ENCODE measurements around the gene ASPDH.
"Not testable (repeated sequence)": the region's sequence is repeated elsewhere in the genome, so short reads cannot be mapped to it uniquely, and the experiment has no call there.

The ASPDH gene

DNA sequence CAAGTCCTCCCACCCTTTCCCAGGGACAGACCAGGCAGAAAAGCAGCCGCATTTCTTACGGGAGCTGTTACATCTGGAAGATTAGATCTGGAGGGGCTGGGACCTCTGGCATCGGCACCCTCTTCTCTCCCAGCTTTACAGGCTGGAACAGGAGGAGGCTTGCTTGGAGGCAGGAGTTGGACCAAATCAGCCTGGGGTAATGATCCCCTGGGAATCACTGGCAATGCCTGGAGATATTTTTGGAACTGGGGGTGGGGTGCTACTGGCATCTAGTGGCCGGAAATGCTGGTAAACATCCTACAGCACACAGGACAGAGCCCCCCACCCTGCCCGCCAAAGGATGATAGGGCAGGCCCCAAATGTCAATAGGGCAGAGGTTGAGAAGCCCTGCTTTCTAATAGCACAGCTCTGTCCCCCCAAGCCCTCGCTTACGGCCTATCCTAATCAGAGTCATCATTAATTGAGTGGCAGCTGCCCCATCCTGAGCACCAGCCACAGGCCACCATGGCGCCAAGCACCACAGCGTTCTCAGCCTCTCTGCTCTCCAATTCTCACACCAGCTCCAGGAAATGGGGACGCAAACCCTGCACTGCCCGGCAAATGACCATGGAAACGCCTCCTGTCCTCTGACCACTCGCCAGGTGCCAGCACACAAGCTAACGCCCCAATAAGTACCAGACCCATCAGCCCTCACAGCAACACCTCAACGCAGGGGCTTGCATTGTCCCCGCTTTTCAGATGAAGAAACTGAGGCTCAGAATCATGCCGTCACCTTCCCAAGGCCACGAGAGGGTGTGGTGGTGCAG, 33.9 kb upstream of the ASPDH start:
- no peak for DNase-seq (ENCODE audit: low read depth)

DNA sequence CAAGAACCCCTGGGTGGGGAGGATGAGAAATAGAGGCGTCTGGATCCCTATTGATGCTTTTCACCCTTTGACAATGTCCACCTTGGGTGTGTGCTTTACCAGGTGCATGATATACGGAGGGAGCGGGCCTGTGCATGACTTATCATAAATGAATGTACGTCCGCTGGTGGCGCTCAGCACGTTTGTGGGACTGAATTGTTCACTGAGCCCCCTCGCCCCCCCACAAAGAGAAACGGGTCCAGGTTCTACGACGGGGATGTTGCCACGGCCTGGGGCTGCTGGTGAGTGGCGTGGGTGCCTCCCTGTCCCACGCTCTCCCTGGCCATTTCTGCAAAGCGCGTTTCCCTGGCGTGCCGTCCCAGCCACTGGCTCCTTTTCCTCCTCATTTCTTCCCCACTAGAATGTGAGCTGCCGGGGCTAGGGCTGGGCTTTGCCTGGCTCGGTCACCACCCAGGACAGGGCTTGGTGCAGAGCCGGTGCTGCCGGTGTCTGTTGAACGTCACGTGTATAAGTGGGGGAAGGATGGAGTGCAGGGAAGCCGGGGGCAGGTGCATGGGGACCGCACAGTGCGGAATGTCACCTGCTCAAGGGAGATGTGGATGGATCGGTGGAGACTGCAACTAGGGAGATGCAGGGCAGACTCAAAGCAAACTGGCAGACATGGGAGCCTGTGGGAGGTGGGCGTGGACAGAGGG, 33.0 kb upstream of the ASPDH start:
- no peak for DNase-seq (ENCODE audit: low read depth)

DNA sequence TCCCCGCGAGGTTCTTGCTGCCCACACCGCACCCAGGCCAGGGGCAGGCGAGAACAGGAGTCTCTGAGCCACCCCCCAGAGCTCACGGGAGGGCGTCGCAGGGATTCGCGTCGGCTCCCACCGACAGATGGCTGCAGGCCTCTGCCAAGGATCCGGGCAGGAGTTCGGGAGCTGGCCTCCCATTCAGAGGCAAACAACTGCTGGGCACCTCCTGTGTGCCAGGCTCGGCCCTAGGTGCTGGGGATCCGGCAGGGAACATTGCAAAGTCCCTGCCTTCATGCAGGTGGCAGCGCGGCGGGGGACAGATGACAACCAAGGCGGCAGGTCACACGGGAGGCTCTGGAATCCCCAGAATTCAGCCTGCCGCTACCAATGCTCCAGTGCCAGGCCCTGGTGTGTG, 29.2 kb upstream of the ASPDH start:
- no peak for DNase-seq (ENCODE audit: low read depth)

DNA sequence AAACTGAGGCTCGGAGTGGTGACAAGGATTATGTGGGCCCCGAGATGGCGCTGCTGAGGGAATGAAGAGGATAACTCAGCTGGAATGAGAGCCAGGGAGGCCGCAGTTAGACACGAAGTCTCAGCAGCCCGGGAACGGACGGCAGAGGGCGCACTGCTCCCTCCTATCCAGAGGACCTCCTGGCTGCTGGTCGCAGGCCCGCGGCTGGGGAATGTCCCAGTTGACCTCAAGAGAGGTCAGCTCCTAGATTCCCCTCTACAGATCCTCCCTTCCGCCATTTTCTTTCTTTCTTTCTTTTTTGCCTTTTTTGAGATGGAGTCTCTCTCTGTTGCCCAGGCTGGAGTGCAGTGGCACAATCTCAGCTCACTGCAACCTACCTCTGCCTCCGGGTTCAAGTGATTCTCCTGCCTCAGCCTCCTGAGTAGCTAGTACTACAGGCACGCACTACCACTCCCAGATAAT, 24.1 kb upstream of the ASPDH start:
- peak; percentile 66 for DNase-seq (ENCODE audit: low read depth)

DNA sequence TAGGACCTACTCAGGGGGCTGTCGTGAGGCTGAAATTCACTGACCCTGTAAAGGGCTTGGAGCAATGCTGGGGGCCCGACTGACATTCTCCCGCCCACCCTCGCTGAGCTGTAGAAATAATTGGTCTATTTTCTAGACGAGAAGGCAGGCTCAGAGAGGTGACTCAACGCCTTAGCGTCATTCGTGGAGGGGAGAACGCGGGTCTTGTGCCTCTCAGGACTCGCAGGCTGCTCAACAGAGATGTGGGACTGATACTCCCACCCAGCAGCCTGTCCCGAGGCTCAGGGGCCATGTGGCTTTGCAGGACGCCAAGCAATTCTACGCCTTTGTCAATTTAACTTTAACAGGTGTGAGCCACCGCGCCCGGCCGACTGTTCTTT, 23.6 kb upstream of the ASPDH start:
- no peak for DNase-seq (ENCODE audit: low read depth)

DNA sequence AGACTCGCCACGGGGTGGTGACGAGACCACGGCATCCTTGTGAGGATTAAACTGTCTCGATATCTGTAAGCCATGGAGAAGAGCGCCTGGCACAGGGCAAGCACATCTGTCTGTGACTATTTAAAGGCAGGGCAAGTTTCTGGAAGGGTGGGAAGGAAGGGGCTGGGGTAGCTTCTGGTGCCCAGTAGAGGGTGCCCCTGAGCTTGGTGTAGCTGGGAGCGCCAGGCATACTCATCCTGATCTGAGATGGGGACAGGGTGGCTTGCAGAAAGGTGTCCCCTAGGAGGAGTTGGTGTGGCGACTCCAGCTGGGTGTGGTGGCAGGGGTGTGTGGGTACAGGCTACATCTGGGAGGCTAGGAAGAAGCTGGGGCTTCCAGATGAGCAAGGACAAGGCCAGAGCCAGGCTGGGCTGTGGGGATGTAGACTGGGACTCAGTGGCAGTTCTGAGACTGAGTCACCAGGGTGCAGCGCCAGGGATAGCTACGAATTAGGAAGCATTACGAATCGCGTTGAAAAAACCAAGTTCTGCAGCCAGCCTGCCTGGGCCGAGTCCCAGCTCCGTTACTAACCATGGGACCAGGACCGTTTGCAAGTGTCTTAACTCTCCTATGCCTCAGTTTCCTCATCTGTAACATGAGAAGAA, 23.1 kb upstream of the ASPDH start:
- DNase-seq (ENCODE audit: low read depth): no peak

DNA sequence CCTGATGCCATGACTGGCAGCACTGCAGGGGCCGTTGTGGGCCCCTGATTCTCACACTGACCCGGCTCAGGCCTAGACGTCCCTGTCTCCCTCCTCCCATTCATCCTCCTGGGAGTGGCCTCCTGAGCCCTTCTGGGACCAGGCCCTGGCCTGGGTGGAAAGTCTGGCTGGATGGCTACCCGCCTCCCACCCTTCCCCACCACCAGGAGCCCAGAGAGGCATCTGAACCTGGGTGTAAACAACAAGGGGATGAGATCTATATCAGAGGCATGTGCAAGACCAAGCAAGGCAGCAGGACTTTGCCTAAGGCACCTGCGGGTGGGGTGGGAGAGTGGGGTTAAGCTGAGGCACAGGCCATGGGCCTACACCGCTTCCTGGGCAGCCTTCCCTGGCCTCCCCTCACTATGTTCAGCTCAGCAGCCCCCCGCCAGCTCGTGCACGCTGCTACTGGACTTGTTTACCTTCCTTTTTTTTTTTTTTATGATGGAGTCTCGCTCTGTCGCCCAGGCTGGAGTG, 22.0 kb upstream of the ASPDH start:
- DNase-seq (ENCODE audit: low read depth): no peak

DNA sequence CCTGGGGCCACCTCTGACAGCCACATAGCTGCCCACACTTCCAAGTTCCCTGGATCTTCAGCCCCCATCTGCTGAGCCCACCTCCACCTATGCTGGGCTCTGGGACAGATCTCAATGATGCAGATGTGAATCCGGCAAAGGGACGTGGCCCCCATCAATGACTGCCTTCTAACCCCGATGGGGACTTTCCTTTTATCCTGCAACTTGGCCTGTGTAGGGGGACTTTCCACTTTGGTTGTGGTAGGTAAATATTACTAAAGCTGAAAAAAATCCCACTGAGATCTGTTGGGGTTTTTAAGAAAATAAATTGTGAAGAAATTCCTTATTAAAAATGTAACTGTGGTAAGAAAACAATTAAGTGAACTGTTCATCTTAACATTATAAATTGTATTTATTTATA, 20.8 kb upstream of the ASPDH start:
- no peak for DNase-seq (ENCODE audit: low read depth)

DNA sequence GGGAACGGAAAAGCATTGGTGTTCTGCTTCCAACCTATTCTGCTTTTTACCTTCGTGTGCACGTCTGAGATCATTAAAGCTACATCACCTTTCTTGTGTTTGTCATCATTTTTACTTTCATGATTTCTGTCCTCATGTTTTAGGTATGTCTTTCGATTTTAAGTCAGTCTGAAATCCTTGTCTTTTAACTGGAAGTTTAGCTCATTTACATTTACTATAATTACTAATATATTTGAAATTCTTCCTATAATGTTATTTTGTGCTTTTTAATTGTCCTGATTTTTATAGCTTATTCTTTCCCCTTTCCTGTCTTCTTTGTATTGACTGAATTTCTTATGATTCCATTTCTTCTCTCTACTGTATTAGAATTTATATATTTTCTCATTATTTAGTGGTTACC, 19.2 kb upstream of the ASPDH start:
- no peak for DNase-seq (ENCODE audit: low read depth)

DNA sequence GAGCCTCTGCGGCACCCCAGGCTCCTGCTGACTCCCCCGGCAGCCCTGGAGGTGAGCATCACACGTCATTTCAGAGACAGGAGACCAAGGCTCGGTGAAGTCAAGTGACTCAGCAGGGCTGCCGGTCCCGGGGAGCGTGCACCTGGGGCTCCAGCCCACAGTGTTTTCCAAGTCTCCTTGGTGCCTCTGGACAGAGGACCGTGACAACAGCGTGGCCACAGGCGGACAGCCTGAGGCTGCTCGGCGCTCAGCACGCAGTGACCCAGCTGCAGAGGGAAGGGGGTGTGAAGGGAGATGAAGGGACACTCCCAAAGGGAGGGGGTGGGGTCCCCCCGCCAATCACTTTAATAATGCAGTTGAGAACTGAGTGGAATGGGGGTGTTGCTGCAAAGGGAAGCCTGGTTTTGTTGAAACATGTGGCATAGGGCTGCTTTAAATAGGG, 17.5 kb upstream of the ASPDH start:
- no peak for DNase-seq (ENCODE audit: low read depth)

DNA sequence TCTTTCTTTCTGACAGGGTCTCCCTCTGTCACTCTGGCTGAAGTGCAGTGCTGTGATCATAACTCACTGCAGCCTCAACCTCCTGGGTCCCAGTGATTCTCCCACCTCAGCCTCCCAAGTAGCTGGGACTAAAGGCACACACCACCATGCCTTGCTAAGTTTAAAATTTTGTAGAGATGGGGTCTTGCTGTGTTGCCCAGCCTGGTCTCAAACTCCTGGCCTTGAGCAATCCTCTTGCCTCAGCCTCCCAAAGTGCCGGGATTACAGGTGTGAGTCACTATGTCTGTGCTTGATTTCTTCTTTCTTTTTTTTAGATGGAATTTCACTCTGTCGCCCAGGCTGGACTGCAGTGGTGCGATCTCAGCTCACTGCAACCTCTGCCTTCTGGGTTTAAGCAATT, 14.3 kb upstream of the ASPDH start:
- not testable (repeated sequence) for DNase-seq (ENCODE audit: low read depth)

DNA sequence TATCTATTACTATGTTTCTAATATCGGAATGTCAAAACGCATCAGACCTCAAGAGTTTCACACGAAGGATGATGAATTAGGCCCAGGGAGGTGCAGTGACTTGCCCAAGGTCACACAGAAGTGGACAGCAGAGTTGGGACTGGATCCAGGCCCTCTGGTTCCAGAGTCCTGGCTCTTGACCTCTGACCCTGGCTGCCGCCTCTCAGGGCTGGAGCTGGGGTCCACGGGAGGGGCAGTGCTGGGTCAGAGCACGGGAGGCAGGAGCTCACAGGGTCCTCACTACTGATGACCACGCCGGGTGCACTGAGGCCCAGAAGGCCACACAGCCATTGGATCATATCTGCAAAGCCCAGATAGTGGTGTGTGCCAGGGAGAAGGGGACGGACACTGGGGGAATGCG, 9.2 kb upstream of the ASPDH start:
- DNase-seq (ENCODE audit: low read depth): no peak

DNA sequence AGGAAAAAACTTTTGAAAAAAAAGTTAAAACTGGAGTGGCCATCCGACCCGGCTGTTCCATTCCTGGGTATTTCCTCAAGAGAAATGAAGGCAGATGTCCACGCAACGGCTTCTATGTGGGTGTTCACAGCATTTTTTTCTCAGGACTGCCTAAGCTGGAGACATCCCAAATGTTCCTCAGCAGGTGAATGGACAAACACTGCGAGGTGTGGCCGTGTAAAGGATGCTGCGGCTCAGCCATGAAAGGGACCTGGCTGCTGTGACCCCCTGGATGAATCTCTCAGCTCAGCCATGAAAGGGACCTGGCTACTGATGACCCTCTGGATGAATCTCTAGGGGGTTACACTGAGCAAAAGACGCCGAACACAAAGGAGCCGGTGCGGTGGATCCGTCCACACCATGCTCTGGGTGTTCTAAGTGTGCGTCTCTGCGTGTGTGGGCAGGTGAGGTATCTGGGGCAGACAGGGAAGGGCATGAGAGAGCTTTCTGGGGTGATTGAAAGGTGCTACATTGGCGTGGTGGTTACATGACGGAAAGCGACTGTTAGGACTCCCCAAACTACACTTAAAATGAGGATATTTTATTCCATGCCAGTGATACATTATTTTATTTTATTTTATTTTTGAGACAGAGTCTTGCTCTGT, 7.2 kb upstream of the ASPDH start:
- DNase-seq (ENCODE audit: low read depth): no peak

DNA sequence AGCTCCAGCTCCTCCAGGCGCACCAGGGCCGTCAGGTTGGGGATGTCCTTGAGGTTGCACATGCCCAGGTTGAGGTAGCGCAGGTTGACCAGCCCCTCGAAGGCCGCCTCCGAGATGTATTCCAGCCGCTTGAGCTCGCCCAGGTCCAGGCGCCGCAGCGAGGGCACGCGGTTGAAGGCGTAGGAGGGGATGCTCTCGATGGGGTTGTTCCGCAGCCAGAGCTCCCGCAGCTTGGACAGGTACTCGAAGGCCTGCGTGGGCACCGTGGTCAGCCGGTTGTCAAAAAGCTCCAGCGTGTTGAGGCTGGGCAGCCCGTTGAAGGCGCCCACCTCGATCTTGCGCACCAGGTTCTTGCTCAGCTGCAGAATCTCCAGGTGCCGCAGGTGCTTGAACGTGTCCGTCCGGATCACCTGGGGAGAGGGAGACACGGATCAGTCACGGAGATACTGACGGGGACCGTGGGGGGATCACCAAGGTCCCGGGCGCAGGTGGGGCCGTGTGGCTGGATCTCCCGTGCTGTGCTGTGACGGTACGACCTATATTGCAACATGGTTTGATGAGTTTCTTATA, 5.4 kb upstream of the ASPDH start:
- no peak for DNase-seq (ENCODE audit: low read depth)

DNA sequence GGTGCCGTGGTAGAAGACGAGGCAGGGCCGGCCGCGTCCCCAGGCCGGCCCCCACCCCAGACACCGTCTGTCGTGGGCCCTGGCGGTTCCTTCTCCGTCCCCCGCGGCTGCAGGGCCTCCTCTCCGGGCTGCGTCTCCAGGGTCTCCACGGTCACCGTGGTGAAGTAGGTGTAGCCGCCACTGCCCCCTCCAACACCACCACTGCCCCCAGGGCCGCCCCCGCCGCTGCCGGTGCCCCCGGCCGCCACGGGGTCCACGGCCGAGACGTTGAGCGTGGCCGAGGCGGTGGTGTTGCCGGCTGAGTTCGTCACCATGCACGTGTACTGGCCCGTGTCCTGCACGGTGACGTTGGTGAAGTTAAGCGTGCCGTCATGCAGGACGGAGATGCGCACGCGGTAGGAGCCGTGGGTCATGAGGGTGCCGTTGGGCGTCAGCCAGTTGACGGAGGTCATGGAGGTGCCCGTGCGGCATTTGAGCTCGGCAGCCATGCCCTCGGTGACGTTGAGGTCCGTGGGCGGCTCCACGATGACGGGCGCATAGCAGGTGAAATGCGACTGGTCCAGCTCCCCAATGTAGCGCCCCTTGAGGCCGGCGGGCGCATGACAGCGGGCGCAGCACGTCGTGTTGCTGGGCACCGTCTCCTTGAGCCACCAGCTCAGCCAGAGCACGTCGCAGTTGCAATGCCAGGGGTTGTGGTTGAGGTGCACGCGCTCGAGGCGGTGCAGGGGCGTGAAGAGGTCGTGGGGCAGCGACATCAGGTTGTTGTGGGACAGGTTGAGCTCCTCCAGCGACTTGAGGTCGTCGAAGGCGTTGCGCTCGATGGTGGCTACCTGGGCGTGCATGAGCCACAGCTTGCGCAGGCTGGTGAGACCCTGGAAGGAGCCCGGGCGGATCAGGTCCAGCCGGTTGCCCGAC, 4.6 kb upstream of the ASPDH start:
- no peak for DNase-seq (ENCODE audit: low read depth)

DNA sequence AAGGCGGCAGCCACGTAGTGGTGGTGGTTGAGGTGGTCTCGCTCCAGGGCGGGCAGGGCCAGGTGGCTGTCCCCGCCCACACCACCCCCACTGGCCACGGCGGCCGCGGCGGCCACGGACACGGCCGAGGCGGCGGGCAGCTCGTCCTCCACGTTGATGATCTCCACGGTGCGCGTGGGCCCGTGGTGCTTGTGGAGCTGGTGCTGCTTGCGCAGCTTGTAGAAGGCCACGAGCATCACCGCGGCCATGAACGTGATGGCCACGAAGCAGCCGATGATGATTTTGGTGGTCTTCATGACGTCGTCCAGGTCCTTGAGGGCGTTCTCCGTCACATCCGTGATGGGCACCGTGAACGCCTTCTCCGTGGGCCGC, 4.0 kb upstream of the ASPDH start:
- DNase-seq (ENCODE audit: low read depth): no peak

DNA sequence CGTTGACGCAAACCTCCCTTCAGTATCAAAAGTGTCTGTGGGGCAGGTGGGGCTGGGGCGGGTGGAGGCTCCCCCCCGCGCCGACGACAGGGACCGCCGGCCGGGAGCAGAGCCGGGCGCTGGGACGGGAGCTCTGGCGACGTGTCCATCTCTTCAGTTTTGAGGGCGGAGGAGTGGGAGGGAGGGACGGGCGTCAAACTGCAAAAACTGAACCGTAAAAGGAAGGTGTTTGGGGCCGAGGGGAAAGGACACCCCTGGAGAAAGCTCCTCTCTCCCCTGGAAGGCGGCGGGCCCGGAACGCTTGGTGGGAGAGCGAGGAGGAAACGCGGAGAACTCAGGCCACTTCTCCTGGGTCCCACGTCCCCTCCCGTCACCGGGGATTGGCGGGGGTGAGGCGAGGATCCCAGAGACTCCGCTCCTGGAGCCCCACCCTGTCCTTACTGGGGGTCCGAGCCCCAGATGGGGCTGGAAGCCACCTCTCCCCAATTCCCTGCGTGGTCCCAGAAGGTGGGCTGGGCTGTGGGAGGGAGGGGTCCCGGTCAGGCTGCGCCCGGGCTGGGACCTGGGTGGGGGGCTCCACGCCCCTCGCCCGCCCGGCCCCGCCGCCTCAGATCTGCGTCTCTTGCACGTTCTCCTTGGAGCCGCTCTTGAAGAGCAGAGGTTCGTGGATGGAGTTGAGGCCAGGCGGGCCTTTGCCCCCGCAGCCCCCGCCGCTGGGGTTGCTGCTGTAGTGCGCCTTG, 3.4 kb upstream of the ASPDH start:
- DNase-seq (ENCODE audit: low read depth): no peak

DNA sequence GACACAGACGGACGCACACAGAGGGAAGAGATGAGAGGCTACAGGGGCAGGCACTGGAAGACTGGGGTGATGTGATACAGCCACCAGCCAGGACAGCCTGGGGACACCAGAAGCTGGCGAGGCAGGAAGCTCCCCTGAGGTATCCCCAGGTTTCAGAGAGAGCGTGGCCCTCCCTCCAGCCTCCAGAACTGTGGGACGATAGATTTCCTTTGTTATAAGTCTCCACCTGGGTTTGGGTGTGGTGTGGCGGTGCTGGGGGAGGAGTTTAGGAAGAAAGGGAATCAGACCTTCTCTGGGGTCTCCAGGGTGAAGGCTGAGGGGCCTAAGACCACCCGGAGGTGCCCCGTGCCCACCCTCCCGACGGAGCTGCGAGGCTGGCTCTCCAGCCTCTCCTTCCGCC, 2.7 kb upstream of the ASPDH start:
- DNase-seq (ENCODE audit: low read depth): no peak

DNA sequence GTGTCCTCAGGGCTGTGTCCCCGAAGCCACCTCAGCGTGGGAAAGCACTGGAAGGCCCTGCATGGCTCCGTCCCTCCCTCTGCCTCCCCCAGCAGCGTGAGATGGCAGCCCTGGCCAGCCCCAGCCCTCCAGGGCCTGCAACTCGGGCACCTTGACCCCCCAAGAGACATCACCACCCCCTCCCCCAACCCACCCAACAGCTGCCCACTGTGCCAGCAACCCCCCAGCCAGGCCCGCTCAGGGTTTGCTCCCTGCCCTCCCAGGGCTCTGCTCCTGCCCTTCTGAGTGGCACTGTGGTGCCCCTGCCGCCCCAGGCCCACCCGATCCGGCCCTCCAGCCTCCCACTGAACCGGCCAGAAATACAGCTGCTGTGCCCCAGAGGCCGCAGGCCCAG, 1.5 kb upstream of the ASPDH start:
- no peak for DNase-seq (ENCODE audit: low read depth)

Data from activated T-cell treated with anti-CD3 and anti-CD28 coated beads for 48 hours (primary cell).